ENCODE measurements around the gene OR8B12.
"Not testable (repeated sequence)": the region's sequence is repeated elsewhere in the genome, so short reads cannot be mapped to it uniquely, and the experiment has no call there.

Gene OR8B12

DNA sequence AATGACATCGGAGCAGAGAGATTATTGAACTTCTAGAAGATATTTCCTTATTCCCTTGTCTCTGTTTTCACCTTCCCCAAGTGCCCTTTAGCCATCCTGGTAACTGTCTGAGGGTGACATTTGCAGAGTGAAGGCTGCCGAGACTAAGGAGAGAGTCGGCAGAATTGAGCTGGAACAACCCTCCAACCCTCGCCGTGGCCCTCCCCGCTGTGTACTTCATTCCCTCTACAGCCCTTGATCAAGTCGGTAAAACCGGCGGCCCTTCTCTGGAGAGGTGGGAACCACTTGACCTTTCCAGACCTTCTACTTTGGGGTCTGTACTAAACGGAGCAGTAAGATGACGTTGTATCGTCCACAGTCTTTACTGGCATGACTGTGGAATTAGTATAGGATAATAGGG is 26.1 kb downstream of the OR8B12 start:
- no peak for DNase-seq (ENCODE audit: extremely low spot score)
- TF ChIP-seq, protein P1, sequence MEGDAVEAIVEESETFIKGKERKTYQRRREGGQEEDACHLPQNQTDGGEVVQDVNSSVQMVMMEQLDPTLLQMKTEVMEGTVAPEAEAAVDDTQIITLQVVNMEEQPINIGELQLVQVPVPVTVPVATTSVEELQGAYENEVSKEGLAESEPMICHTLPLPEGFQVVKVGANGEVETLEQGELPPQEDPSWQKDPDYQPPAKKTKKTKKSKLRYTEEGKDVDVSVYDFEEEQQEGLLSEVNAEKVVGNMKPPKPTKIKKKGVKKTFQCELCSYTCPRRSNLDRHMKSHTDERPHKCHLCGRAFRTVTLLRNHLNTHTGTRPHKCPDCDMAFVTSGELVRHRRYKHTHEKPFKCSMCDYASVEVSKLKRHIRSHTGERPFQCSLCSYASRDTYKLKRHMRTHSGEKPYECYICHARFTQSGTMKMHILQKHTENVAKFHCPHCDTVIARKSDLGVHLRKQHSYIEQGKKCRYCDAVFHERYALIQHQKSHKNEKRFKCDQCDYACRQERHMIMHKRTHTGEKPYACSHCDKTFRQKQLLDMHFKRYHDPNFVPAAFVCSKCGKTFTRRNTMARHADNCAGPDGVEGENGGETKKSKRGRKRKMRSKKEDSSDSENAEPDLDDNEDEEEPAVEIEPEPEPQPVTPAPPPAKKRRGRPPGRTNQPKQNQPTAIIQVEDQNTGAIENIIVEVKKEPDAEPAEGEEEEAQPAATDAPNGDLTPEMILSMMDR (IDR thresholded peaks at IDR 0.05; ENCODE audit: control extremely low read depth, extremely low read depth, low read depth, missing control alignments): no peak
- POLR2A ChIA-PET: no interaction called here
- CTCF ChIA-PET: interaction anchor here (1.5 kb wide), 1 partner anchor 28 kb away, joined by 3 read pairs; no protein-coding TSS in a partner anchor

DNA sequence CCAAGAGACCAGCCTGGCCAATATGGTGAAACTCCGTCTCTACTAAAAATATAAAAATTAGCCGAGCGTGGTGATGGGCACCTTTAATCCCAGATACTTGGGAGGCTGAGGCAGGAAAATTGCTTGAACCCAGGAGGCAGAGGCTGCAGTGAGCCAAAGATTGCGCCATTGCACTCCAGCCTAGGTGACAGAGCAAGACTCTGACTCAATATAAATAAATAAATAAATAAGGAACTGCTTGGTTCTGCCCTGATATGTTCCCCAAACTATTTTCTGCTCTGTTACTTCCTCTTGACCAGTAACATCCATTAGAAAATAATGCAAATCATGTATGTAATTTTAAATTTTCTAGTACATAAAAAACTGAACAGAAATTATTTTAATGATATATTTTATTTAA is 28.8 kb downstream of the OR8B12 start:
- POLR2A ChIA-PET; DNase-seq (ENCODE audit: extremely low spot score); CTCF ChIA-PET: not testable (repeated sequence)

DNA sequence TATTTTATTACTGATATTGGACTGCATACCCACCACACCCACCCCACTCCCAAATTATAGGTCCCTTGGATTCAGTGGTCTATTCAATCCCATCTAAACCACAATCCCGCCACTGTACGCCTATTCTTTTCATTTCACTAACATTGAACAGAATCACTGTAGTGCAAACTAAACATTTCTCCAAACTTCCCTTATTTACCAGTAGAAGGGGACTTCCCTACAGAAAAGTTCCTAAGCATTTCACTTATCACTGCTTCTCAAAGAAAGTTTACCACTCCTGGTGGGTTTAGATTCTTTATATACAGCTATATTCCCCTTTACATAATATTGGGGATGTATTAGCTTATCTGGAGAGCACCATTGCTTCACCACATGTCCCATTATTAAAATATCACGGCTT is 29.3 kb downstream of the OR8B12 start:
- ChIA-PET POLR2A (no interaction called here), CTCF (interaction anchor here (0.6 to 1.6 kb wide), 2 partner anchors 9 to 13 kb away, joined by 3 read pairs; no protein-coding TSS in a partner anchor)
- no peak for DNase-seq (ENCODE audit: extremely low spot score)
- TF ChIP-seq, protein P1 (IDR thresholded peaks at IDR 0.05; ENCODE audit: control extremely low read depth, extremely low read depth, low read depth, missing control alignments): no peak

DNA sequence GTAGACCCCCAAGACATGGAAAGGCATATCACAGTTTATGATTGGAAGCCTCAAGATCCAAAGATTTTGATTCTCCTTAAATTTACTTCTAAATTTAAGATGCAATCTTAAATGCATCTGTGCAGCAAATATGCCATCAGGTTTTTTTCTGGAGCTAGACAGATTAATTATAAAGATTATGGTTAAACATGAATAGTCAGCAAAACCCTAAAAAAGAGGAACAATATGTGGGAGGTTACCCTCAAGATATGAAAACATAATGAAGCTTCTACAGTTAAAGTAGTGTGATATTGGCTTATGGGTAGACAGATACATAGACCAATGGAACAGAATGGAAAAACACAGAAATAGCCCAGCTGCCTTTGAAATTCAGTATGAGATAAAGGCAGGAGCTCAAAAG is 31.7 kb downstream of the OR8B12 start:
- no peak for DNase-seq (ENCODE audit: extremely low spot score)
- TF ChIP-seq, protein P1 (IDR thresholded peaks at IDR 0.05; ENCODE audit: control extremely low read depth, extremely low read depth, low read depth, missing control alignments): no peak
- POLR2A ChIA-PET: no interaction called here
- CTCF ChIA-PET: interaction anchor here (1.0 to 1.2 kb wide), 2 partner anchors 10 to 11 kb away, joined by 4 to 6 read pairs; no protein-coding TSS in a partner anchor

DNA sequence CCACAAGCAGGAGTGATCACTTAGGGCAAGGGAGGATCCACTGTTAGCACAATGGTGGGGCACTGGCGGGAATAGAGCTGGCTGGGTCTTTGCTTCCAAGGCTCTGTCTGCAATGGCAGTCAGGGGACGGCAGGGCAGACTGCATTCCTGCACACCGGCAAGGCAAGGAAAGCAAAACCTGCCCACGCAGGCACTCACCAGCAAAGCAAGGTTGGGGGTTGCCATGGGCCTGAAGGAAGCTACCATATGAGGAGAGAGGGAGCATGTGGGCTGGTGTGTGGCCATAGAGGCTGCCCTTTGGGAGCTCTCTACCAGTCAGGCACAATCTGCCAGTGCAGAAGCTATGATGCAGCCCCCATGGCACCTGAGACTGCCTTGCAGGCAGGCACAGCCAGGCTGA is 33.2 kb downstream of the OR8B12 start:
- ChIA-PET POLR2A (no interaction called here), CTCF (interaction anchor here (1.0 kb wide), 1 partner anchor 34 kb away, joined by 3 read pairs; no protein-coding TSS in a partner anchor)
- DNase-seq (ENCODE audit: extremely low spot score): no peak
- TF ChIP-seq, protein P1 (IDR thresholded peaks at IDR 0.05; ENCODE audit: control extremely low read depth, extremely low read depth, low read depth, missing control alignments): no peak

DNA sequence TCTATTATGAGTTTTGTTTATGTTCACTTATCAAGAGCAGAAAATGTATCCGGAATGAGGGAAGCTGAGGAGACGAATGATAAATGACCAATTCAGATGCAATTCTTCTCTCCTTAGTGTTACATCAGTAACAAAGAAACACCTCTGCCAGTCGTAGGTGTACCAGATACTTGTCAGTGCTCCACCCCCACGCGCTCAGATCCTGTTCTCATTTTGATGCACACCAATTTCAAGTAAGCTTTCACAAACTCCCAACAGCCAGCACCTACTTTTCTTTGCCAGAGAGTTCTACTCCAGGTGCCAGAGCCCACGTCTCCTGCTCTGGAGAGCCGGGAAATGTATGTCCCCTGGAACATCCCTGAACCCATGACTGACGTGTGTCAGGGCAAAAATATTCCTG is 43.7 kb downstream of the OR8B12 start:
- CTCF ChIA-PET: no interaction called here
- TF ChIP-seq, protein P1 (IDR thresholded peaks at IDR 0.05; ENCODE audit: control extremely low read depth, extremely low read depth, low read depth, missing control alignments): no peak
- POLR2A ChIA-PET: no interaction called here
- DNase-seq (ENCODE audit: extremely low spot score): no peak

DNA sequence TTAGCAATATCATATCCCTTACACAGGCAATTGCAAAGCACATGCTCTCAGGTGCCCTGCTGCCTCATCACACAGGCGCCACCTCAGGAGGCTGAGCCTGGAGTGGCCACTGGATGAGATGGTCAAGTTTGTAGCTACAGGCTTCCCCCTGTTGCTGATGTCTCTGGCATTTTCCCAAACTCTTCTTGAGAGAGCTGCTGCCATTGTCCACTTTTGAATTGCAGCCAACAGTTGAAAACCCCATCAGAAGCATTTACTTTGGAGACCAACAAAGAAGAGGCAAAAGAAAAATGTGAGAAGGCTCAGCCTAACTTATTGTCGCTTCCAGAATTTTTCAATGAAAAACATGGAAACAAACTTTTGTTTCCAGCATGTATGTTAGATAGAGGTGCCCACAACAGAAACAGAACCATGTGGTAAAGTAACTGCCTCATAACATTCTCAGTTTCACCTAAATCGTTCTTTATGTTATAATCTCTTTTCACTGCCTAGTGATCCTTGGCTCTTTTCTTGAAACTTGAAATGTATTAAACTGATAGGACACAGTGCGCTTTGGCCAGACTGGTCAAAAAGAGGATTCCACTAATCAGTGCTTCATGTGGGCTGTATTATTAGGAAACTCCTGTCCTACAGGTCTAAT is 50.3 kb downstream of the OR8B12 start:
- TF ChIP-seq, protein P1 (IDR thresholded peaks at IDR 0.05; ENCODE audit: control extremely low read depth, extremely low read depth, low read depth, missing control alignments): no peak
- ChIA-PET CTCF (no interaction called here), POLR2A (no interaction called here)
- DNase-seq (ENCODE audit: extremely low spot score): no peak

Data from GM10248 (cell line).